Liver (tissue), 9 donors: ENCODE data around the gene GARIN5B. TPM values are rescaled to one million over a fixed set of nuclear protein-coding genes. Genes with fewer than 3 reads are reported as not detected.

Experiments used
- DNase-seq: peaks from one replicate; pipeline ENCODE4 v3.0.0-alpha.2; 2017; ENCODE audit warnings: low spot score
- H3K27ac ChIP-seq, 2 donors: one replicate each; pipeline ENCODE4 v1.7.0; 2013; ENCODE audit warnings: inconsistent platforms in 2 of 2, low read length in 2 of 2, control low read depth in 1 of 2, low read depth in 1 of 2, mild to moderate bottlenecking in 1 of 2
- H3K27me3 ChIP-seq, 4 donors: one replicate each; pipeline versions ENCODE4 v1.6.1 to v1.7.0; 2013; ENCODE audit warnings: low read length in 3 of 4, inconsistent platforms in 1 of 4, mild to moderate bottlenecking in 1 of 4, moderate library complexity in 1 of 4; ENCODE audit not compliant: control insufficient read depth in 4 of 4, insufficient read depth in 4 of 4
- H3K36me3 ChIP-seq, 4 donors: one replicate each; pipeline versions ENCODE4 v1.6.1 to v1.7.0; 2013; ENCODE audit warnings: low read length in 3 of 4, mild to moderate bottlenecking in 3 of 4, low read depth in 1 of 4, moderate library complexity in 1 of 4; ENCODE audit not compliant: control insufficient read depth in 4 of 4, insufficient read depth in 3 of 4
- H3K4me1 ChIP-seq, 4 donors: one replicate each; pipeline versions ENCODE4 v1.6.1 to v1.7.0; 2013; ENCODE audit warnings: low read length in 3 of 4, mild to moderate bottlenecking in 3 of 4, moderate library complexity in 1 of 4; ENCODE audit not compliant: control insufficient read depth in 4 of 4, insufficient read depth in 4 of 4
- H3K4me3 ChIP-seq, 3 donors: one replicate each; pipeline versions ENCODE4 v1.6.1 to v1.7.0; 2013; ENCODE audit warnings: low read length in 3 of 3, control low read depth in 1 of 3, low read depth in 1 of 3, mild to moderate bottlenecking in 1 of 3
- H3K9ac ChIP-seq, 2 donors: one replicate each; pipeline ENCODE4 v1.7.0; 2013; ENCODE audit warnings: low read length in 2 of 2, mild to moderate bottlenecking in 2 of 2, moderate library complexity in 2 of 2, control low read depth in 1 of 2, low read depth in 1 of 2
- H3K9me3 ChIP-seq, 4 donors: one replicate each; pipeline versions ENCODE4 v1.6.1 to v1.7.0; 2013; ENCODE audit warnings: low read length in 3 of 4; ENCODE audit not compliant: control insufficient read depth in 4 of 4
- FOXA1 ChIP-seq: IDR thresholded peaks from 2 replicates; pipeline ENCODE4 v1.6.1; 2016; ENCODE audit warnings: antibody characterized with exemption
- FOXA2 ChIP-seq: IDR thresholded peaks from 2 replicates; pipeline ENCODE4 v1.6.1; 2016; ENCODE audit warnings: antibody characterized with exemption
- GABPA ChIP-seq, 2 donors: IDR thresholded peaks in 1 of 2; conservative IDR thresholded peaks in 1 of 2; 2 replicates each; pipeline ENCODE4 v1.6.1; 2016; ENCODE audit warnings: antibody characterized with exemption in 2 of 2, mild to moderate bottlenecking in 1 of 2, moderate library complexity in 1 of 2
- HNF4A ChIP-seq, 2 donors: conservative IDR thresholded peaks; 2 replicates each; pipeline ENCODE4 v1.6.1; 2016; ENCODE audit warnings: antibody characterized with exemption in 2 of 2, mild to moderate bottlenecking in 2 of 2
- HNF4G ChIP-seq: IDR thresholded peaks from 2 replicates; pipeline ENCODE4 v1.6.1; 2016; ENCODE audit warnings: antibody characterized with exemption
- JUND ChIP-seq, 2 donors: IDR thresholded peaks; 2 replicates each; pipeline ENCODE4 v1.6.1; 2016; ENCODE audit warnings: antibody characterized with exemption in 2 of 2
- NR2F2 ChIP-seq: IDR thresholded peaks from 2 replicates; pipeline ENCODE4 v1.6.1; 2016; ENCODE audit warnings: antibody characterized with exemption
- RAD21 ChIP-seq, 2 donors: IDR thresholded peaks; 2 replicates each; pipeline ENCODE4 v1.6.1; 2016; ENCODE audit warnings: antibody characterized with exemption in 2 of 2, mild to moderate bottlenecking in 2 of 2
- SP1 ChIP-seq: IDR thresholded peaks from 2 replicates; pipeline ENCODE4 v1.6.1; 2018; ENCODE audit warnings: antibody characterized with exemption, mild to moderate bottlenecking
- TAF1 ChIP-seq: conservative IDR thresholded peaks from 2 replicates; pipeline ENCODE4 v1.6.1; 2016; ENCODE audit warnings: antibody characterized with exemption, mild to moderate bottlenecking
- YY1 ChIP-seq: IDR thresholded peaks from 2 replicates; pipeline ENCODE4 v1.6.1; 2016; ENCODE audit warnings: antibody characterized with exemption, mild to moderate bottlenecking
- whole genome bisulfite sequencing: extraction: QIAGEN DNeasy Blood & Tissue Kit; methylation state at CpG from one replicate; pipeline ENCODE4 v1.1.7; 2013; 5-methylcytosine and 5-hydroxymethylcytosine counted together
- polyA plus RNA-seq, 2 donors: library from polyadenylated mRNA; stranded (reverse) in 1 of 2; unstranded in 1 of 2; fragments of 200-250 nt in 1 of 2; fragments of >200 nt in 1 of 2; fragmentation: Nextera tagmentation in 1 of 2; extraction: Ambion mirVana in 1 of 2; gene quantifications; one replicate each; pipeline versions ENCODE4 v1.2.1 to v1.2.3, GENCODE V29; 2013 to 2015
- total RNA-seq, 2 donors: library from RNA; depleted of rRNA; stranded (reverse); fragments of >200 nt; gene quantifications; one replicate each; pipeline ENCODE4 v1.2.3, GENCODE V29; 2014
- TF ChIP-seq, protein P1 (sequence below): IDR thresholded peaks from 2 replicates; pipeline ENCODE4 v1.6.1; 2016; ENCODE audit warnings: antibody characterized with exemption
- TF ChIP-seq, protein P2 (sequence below): fragments of 150-350 bp; IDR thresholded peaks from 2 replicates; pipeline ENCODE4 v1.5.1; 2017; ENCODE audit warnings: improper control_type of control experiment, low read depth, low read length; ENCODE audit not compliant: missing input control
- TF ChIP-seq, protein P3 (sequence below): IDR thresholded peaks from 2 replicates; pipeline ENCODE4 v1.6.1; 2016; ENCODE audit warnings: antibody characterized with exemption, mild to moderate bottlenecking
- TF ChIP-seq, protein P4 (sequence below): IDR thresholded peaks from 2 replicates; pipeline ENCODE4 v1.6.1; 2016; ENCODE audit warnings: antibody characterized with exemption
- donor health status: healthy.
- donor health status: healthy.
- donor health status: healthy.
- donor health status: healthy.
- donor health status: healthy.

Gene GARIN5B
- total and polyA plus RNA-seq, 4 donors = not detected

DNA sequence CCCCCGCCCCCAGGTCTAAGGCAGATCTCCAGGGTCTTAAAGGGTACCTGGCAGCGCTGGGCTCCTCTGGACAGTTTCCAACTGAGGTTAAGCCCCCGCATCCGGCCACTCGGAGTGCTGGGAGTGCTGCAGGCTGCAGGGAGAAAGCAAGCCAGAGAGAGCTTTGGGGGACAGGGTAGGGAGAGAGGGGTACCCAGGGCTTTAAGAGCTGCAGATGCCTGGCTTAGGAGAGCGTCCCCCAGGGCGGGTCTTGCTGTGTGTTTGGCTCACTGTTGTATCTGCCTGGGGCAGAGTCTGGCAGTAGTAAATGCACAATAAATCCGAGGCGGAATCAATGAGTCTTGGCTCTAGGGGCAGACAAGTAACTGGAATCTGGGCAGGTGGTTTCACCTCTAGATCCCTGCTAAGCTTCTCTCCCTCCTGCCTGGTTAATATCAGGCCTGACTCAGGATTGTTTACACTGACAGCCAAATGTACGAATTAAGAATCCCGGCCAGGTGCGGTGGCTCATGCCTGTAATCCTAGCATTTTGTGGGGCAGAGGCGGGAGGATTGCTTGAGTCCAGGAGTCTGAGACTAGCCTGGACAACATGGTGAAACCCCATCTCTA lies 7.7 kb downstream of the GARIN5B start:
- no peak for DNase-seq
- Histone ChIP-seq H3K4me1 (peaks cover 0 to 4% (median 1%) of the 10 kb centered on the region in 4 donors), H3K4me3 (no peak overlapping the region), H3K36me3 (no peaks in the 10 kb centered on the region), H3K27me3 (peaks cover 0 to 8% (median 6%) of the 10 kb centered on the region in 4 donors), H3K27ac (no peak overlapping the region), H3K9me3 (no peaks in the 10 kb centered on the region), H3K9ac (no peak overlapping the region)
- TF ChIP-seq SP1 = no peak
- WGBS = 31% methylated on average over 13 of the region's 13 CpGs

DNA sequence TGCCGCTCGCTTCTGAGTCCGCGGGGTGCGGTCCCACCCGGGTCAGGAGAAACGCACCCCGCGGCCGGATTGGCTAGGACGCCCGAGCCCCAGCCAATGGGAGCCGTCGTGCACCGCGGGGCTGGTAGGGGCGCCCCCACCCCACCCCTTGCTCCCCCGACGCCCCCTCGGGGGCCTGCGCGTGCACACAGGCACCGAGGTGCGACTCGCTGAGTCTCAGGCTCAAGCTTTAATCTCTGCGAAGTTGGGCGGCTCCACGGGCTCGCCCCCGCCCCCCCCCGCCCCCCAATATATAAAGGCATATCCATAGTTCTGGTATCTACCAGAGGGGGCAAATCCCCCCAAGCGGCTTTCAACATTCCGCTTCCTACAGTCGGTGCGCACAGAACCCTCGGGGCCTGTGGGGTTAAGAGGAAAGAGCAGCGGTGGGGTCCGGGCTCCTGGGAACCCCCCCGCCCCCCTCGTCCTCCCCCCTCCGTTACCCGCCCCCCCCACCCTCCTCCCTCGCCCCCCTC lies 8.3 kb downstream of the GARIN5B start, which contains the start of gene COX6B2:
Gene COX6B2, minus strand, starts transcription at position 22 of the 515 bp plus-strand sequence. CDS start 198 bp downstream, outside the sequence.
- DNase-seq = no peak
- Histone ChIP-seq H3K4me3 (peak within 1 kb of the TSS in 1 of 3 donors; percentile 34), H3K36me3 (no peaks in the 10 kb centered on the region), H3K4me1 (peaks cover 0 to 4% (median 1%) of the 10 kb centered on the region in 4 donors), H3K9ac (no peak within 1 kb of the TSS), H3K9me3 (no peaks in the 10 kb centered on the region), H3K27me3 (peaks cover 0 to 8% (median 6%) of the 10 kb centered on the region in 4 donors), H3K27ac (no peak within 1 kb of the TSS)
- WGBS = 4% methylated on average over 41 of the region's 43 CpGs
- TF ChIP-seq YY1 (no peak), JUND (IDR thresholded peaks at IDR 0.05) (no peak), FOXA1 (no peak), NR2F2 (no peak)
- TF ChIP-seq, protein P1, sequence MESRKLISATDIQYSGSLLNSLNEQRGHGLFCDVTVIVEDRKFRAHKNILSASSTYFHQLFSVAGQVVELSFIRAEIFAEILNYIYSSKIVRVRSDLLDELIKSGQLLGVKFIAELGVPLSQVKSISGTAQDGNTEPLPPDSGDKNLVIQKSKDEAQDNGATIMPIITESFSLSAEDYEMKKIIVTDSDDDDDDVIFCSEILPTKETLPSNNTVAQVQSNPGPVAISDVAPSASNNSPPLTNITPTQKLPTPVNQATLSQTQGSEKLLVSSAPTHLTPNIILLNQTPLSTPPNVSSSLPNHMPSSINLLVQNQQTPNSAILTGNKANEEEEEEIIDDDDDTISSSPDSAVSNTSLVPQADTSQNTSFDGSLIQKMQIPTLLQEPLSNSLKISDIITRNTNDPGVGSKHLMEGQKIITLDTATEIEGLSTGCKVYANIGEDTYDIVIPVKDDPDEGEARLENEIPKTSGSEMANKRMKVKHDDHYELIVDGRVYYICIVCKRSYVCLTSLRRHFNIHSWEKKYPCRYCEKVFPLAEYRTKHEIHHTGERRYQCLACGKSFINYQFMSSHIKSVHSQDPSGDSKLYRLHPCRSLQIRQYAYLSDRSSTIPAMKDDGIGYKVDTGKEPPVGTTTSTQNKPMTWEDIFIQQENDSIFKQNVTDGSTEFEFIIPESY = no peak

DNA sequence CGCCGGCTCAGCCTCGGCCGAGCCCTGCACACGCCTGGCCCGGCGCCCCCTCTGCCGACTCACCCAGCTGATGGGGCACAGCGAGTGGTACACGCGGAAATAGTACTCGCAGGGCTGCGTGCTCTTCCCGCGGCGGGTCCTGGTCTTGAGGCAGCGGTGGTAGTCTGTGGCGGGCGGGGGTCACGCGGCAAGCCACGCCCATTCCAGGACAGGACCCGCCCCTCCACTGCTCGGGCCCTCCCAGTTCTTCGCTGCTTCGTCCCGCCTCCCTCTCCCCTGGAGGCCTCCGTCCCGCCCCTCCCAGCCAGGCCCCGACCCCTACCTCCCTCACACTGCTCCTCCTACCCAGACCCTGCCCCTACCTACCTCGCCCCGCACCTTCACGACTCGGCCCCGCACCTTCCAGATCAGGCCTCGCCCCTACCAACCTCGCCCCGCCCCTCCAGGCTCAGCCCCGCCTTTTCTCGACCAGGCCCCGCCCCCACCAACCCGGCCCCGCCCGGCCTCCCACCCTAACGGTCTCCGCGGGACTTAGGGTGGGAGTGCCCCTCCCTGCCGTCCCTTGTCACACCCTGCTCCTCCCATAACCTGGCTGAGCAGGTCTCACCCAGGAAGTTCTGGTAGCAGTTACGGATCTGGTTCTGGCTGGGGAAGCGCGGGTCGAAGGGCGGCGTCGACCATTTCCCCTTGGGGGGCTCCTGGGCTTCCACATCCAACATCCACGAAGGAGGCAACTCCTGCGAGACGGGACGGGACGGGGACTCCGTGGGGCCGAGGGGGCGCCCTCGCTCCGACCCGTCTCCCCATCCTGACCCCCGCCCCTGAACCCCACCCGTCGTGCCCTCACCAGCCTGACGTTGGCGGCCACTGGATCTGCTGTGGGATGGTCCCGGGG lies 9.0 kb downstream of the GARIN5B start:
- 3% methylated on average over 72 of the region's 72 CpGs for WGBS
- H3K4me3 ChIP-seq = peak overlapping the region in 1 of 3 donors; percentile 34
- peaks cover 0 to 4% (median 1%) of the 10 kb centered on the region in 4 donors for H3K4me1 ChIP-seq
- no peaks in the 10 kb centered on the region for H3K9me3 ChIP-seq
- peak; percentile 76 for DNase-seq
- no peak overlapping the region for H3K9ac ChIP-seq
- H3K27me3 ChIP-seq = peaks cover 0 to 8% (median 6%) of the 10 kb centered on the region in 4 donors
- H3K27ac ChIP-seq = no peak overlapping the region
- no peaks in the 10 kb centered on the region for H3K36me3 ChIP-seq
- TF ChIP-seq, protein P1 = no peak
- TF ChIP-seq HNF4A (conservative IDR thresholded peaks at IDR 0.05) (no peak), GABPA (IDR thresholded peaks at IDR 0.05 in 1 of 2, conservative IDR thresholded peaks at IDR 0.05 in 1 of 2) (no peak), FOXA2 (no peak), FOXA1 (no peak), YY1 (no peak), TAF1 (no peak), RAD21 (IDR thresholded peaks at IDR 0.05) (no peak), HNF4G (no peak)
- TF ChIP-seq, protein P2, sequence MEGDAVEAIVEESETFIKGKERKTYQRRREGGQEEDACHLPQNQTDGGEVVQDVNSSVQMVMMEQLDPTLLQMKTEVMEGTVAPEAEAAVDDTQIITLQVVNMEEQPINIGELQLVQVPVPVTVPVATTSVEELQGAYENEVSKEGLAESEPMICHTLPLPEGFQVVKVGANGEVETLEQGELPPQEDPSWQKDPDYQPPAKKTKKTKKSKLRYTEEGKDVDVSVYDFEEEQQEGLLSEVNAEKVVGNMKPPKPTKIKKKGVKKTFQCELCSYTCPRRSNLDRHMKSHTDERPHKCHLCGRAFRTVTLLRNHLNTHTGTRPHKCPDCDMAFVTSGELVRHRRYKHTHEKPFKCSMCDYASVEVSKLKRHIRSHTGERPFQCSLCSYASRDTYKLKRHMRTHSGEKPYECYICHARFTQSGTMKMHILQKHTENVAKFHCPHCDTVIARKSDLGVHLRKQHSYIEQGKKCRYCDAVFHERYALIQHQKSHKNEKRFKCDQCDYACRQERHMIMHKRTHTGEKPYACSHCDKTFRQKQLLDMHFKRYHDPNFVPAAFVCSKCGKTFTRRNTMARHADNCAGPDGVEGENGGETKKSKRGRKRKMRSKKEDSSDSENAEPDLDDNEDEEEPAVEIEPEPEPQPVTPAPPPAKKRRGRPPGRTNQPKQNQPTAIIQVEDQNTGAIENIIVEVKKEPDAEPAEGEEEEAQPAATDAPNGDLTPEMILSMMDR = no peak
- TF ChIP-seq, protein P3, sequence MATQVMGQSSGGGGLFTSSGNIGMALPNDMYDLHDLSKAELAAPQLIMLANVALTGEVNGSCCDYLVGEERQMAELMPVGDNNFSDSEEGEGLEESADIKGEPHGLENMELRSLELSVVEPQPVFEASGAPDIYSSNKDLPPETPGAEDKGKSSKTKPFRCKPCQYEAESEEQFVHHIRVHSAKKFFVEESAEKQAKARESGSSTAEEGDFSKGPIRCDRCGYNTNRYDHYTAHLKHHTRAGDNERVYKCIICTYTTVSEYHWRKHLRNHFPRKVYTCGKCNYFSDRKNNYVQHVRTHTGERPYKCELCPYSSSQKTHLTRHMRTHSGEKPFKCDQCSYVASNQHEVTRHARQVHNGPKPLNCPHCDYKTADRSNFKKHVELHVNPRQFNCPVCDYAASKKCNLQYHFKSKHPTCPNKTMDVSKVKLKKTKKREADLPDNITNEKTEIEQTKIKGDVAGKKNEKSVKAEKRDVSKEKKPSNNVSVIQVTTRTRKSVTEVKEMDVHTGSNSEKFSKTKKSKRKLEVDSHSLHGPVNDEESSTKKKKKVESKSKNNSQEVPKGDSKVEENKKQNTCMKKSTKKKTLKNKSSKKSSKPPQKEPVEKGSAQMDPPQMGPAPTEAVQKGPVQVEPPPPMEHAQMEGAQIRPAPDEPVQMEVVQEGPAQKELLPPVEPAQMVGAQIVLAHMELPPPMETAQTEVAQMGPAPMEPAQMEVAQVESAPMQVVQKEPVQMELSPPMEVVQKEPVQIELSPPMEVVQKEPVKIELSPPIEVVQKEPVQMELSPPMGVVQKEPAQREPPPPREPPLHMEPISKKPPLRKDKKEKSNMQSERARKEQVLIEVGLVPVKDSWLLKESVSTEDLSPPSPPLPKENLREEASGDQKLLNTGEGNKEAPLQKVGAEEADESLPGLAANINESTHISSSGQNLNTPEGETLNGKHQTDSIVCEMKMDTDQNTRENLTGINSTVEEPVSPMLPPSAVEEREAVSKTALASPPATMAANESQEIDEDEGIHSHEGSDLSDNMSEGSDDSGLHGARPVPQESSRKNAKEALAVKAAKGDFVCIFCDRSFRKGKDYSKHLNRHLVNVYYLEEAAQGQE = no peak
- TF ChIP-seq, protein P4, sequence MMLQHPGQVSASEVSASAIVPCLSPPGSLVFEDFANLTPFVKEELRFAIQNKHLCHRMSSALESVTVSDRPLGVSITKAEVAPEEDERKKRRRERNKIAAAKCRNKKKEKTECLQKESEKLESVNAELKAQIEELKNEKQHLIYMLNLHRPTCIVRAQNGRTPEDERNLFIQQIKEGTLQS = no peak
